NCI-H2029 (cell line): ENCODE data around the gene SEMA5A.

Experiments used
- DNase-seq: peaks from one replicate; lab custom pipeline; 2025; lab: John Stamatoyannopoulos, UW

SEMA5A gene

DNA sequence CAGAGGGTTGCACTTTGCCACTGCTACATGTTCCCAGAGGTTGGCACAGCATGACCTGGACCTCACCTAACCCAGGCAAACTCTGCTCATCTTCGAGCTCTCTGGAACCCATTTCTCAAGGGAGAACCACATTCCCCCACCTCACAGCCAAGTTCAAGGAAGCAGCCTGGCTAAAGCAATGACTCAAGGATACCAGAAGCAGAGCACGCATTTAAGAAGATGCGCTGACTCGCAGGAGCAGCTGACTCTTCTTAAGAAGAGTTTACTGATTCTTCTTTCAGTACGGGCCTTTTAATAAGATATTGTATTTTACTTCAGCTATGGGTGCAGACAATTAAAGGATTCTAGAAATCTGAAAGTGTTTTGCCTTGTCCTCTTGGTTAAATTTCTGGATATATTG lies 4.1 kb upstream of the SEMA5A start:
- no peak for DNase-seq

DNA sequence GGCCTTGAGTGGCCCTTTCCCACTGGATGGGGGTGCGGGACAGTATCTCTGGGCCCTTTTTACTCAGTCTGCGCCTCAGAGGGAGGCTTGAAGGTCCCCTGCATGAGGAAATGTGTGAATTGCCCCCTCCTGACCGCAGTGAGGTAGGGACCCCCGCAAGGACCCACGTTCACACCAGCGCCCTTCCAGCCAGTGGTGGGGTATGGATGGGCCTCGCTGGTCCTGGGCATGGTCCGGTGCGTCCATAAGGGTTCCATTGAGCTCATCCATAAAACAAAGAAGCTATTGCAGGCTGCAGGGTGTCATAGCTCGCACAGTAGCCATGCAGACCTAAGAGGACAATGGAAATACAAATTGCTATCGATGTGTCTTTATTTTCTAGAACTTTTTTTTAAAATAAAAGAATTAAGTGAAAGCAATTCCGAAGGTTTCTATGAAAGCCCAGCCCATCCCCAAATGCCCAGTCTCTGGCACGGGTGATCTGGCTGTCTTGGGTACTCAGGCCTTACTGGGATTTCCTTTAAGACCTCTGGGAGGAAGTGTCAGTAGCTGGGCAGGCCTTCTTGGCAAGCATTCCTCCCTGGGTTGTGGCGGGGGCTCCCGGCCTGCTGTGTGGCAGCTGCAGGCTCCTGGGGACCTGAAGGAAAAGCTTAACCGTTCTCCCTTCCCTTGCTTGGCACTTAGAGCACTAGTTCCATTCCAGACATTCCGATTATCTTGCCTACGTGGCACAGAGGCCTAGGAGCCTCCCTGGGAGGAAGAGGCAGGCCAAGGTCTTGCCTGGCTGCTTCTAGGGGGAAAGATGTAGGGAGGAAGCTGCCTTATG lies 1.5 kb upstream of the SEMA5A start:
- DNase-seq, result no peak

DNA sequence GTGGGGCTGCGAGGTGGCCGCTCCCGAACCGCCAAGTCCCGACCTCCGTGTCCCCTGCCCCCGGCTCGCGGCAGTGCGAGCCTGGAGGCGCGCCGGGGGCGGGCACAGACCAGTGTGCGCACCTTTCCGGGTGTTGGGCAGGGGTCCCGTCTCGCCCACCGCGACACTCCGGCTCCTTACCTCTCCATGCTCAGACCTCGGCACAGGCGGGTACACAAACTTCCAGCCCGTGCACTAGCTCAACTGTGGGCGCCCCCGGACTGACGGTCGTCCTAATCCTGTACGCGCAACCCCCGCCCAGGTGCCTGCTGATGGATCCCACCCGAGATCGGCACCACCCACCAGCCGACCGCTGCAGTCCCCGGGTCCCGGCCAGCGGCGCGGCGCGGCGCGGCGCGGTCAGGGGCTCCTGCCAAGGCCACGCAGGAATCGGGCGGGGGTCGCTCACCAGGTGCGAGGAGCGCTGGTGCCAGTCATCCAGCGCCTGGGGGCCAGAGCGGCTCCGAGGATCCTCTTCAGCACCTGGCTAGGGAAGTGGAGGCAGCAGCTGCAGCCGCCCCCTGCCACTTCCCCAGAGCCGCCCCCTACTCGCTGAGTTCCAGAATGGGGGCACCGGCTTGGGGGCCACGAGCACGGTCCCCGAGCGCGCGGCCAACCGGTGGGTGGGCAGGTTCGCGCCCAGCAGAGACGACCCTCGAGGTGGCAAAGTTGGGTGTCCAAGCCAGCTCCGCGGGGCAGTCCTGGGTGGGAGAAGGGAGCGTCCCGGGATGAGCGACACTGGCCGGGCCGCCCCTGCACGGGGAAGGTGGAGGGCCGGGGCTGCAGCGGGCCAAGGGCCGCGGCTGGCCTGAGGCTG lies 511 bp downstream of the SEMA5A start:
- no peak for DNase-seq

DNA sequence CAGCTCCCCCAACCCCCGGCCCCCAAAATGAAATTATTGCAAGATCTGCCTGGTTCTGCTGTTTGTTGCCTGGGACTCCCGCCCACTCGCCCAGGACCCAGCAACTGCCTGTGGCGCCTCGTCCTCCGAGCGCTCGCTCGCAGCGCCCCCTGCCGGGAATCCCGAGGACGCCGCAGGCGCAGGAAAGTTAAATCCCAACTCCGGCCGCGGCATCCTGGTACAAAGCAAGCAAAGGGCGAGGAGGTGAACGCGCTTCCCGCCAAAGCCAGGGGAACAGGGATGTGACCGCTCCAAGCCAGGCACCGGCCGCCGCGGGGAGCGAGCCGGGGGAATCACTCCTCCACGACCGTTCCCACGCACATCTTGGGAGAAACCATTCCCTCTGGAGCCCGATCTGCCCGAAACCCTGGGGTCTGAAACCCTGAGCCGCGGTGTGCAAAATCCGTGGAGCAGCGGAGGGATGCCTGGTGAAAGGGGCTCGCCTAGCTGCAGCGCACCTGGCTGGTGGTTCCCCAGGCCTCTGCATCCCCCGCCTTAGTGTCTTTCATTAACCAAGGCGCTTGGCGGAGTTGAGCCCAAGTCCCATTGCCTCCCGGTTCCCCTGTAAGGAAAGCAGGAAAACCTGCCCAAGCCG lies 1.3 kb downstream of the SEMA5A start:
- DNase-seq, result peak; percentile 49

DNA sequence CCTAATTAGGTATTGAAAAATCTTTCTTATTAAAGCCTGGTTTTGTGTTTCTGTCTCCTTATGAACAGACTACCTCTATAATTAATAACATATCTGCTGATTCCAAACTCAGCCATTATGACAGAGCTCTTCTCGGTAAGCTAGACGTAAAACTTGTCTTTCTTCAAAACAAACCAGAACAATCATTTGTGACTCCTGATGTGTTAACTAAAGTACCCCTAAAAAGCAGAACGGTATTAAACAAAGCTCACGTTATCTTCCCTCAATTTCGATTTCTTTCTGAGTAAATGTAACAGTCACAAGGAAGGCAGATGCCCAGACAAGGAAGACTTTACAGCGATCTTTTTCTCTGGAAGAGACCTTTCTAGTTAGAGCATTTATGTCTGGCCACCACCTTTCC lies 1.8 kb downstream of the SEMA5A start:
- no peak for DNase-seq

DNA sequence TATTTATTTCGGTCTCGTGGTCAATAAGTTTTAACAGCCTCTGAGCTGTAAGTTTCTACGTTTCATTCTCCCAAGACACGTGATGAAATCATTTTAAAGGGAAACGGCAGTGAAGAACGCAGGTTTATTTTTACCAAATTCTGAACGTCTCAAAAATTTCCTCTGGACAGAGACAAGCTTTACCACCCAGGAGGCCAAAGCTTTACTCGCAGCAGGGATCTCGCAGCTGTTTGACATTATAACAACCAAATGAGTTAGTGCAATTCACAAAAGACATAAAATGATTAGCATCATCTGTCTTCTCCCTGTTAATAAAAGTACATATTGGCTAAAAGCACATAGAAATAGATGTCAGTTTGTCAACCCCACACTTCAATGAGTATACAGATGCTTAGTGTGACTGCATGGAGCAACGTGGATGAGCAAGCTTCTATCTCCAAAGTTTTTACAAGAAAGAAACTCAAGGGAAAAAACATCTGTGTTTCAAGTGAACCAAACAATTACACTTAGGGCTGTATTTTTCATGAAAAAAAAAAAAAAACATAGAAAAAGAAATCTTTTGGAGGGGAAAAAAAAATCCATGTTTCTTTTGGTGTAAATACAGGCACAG lies 2.5 kb downstream of the SEMA5A start:
- DNase-seq, result no peak

DNA sequence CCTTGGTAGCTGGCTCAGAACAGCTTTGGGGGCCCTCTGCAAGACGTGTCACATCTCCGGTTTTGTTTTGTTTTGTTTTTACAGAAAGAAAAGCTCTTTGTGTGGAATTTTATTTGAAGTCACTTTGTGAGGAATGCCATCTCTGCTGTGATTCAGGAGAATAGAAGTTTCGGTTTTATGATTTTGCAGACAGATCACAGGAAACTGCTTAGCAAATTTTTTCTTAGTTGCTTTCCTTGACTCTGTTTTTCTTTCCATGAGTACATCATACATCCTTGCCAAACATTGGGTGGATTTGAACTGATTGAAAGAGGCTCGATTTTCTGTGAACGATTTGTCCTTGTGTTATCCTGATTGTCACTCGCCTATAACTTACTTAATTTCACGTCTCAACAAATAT lies 5.1 kb downstream of the SEMA5A start:
- no peak for DNase-seq

DNA sequence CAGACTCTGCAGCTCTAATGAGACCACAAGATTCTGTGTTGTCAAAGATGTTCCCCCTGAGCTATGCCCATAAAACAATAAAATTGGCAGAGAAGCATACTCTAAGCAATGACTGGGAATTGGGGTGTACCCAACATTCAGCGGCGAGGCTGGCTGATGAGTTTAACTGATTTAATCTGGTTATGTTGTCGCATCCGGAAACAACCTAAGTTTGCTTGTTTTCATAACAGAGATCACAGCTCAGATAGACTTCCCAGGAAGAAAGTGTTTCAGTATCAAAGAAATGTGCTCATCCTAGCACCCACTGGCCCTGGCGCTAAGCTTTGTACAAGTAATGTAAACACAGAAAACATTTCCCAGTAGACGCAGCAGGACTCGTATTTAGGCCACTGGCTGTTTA lies 7.4 kb downstream of the SEMA5A start:
- DNase-seq, result no peak

DNA sequence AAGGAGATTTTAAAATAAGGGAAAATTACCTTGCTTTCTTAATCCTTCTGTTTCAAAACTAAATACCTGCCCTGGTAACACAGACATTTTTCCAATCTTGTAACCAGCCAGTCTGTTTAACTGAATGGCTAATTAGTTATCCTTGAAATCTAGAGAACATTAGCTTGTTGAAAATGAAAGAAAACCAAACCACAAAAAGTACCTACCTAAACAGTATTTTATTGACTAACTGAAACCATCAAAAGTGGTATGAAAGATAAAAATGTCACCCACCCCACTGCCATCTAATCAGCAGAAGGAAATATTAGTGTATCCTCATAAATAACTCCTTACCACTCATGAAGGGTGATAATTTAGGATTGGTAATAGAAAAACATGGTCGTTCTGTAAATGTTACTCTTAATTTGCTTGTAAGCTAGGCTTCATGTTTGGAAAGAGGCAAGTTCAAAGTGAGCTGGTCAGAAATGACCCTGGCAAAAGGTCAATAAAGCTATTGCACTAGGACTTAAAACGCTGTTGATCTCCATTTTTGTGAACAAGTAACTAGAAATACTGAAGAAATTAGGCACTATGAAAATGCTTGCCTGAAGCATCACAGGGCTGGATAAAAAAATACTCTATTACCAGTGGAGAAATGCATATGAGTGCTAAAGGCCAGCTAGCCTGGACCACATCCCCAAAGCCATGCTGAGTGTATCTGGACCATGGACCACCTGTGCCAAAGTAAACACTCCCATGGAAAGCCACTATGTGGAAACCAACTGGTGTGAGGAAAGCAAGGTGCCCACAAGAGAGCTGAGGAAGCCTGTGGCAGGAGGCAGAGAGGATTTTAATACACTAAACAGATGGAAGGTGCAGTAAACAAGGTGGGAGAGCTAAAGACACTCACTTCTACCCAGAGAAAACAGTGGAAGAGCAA lies 8.4 kb downstream of the SEMA5A start:
- no peak for DNase-seq

DNA sequence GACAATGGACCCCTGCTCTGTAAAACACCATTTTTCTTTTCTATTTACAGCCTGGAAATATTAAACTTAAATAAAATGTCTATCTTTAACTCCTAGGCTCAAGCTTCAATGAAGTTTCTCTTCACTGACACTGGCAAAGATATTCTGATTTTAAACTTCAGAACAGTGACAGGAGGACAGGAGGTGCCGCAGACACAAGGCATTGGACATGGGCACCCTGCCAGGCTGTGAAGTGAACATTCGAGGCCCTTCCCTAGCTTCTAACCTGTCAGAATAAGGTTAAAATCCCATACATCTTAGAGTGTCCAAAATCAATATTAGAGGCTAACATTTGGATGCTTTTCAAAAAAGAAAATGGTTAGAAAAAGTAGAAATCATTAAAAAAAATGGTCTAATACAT lies 9.2 kb downstream of the SEMA5A start:
- no peak for DNase-seq

DNA sequence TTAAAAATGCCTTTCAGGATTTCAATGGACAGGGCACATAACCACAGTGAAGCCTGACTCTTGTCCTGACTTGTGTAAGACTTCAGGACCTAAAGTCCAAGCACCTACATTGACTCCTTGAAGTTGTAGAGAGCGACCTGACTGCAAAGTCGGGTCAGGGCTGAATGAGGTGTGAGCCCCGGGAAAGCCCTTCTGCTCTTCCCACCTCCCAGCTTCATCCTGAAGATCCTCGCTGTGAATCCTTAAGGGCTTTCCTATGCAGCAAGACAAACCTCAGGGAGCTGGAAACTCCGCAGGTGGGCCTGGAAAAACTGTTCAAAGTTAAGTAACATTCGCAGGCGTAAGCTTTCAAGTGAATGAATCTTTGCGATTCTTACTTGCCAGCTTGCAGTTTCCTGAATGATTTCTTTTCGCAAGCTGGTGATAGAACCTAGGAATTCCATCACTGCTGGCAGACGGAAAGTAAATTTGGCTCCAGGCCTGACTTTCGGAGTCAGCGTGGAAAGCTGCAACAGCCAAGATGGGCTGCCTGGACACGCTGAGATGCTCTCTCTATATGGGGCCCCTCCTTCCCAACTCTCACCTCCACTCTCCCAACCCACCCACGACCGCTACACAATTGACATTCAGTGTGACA lies 10.9 kb downstream of the SEMA5A start:
- no peak for DNase-seq

DNA sequence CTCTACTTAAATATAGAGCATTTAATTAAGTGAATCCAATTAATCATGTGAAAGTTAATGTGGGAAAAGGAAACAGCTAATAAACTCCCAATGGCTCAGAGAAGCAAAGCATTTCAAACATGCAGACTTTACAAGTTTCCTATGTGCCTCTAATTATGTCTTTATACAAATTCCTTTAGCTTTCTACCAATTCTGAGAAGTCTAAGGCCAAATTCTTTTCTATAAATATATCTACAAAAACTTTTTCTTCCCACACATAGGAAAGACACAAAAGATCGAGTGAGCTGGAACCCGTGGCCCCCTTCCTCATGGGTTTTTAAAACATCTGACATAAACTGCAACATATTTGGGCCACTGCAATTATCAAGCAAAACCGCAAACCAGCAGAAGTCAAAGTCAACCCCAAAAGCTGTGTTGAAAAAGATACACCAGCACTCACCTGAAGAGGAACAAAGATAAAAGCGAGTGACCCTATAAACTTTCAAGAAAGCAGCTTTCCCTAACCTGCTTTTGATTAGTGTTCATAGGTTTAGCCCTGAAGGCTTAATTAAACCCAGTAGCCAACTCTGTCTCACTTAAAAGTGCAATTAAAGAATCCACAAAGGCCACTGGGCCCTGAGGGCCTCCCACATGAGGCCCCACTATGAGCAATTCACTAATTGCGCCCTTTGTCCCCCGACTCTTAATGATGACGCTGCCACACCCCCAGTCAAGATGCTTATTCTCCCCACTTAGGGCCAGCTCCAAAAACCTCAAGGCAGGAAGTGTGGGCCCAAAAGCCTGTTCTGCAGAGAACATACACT lies 12.1 kb downstream of the SEMA5A start:
- DNase-seq, result no peak

DNA sequence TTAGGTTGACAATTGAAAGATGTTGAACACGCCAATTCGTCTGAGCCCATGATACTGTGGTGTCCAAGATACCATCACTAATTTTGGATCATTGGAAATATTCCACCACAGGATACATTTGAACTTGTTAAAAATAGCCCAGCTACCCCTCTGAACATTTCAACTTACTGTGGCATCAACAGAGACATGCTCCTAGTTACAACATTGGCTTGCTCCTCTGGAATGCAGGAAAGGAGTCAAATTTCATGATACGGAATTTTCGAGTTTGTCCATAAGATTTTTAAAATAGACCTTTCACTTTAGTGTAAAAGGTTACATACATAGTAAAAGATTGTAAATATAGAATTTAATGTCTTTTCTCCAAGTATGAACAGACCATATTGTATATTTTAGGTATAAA lies 12.8 kb downstream of the SEMA5A start:
- DNase-seq, result no peak

DNA sequence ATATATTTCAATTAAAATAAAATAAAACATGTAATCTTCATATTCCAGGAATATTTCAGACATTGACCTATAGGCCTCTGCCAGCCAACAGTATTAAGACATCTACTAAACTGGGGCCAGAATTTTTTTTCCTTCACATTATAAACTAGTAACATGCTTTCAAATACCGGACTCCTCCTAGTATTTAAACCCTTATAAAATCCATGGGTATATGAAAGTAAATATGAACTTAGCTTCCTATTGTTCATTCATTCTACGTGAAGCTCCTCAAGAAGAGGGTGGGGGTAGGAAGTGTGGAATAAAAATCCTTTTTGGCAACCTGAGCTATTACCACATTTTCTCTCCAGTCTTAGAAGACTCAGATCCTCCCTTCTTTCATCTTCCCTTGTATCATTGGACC lies 16.4 kb downstream of the SEMA5A start:
- DNase-seq, result no peak

DNA sequence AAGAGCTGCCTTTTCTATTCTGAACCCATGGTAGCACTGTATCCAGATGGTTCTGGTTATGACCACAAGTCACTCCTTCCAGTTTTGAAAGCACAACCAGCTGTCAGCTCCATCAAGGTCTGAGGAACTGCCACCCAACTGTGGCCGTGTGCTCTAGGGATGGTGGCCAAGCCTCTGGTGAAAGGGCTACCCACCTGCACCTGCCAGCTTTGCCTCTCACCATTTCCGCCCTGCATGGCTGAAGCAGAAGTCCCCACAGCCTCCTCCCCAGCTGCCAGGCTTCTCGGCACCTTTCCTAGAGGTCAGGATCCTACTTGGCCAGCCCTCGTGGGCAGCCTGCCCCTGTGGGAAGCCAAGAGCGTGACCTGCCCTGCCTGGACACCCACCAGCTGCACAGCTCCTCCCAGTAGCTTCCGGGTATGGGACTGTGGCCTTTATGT lies 16.8 kb downstream of the SEMA5A start:
- DNase-seq, result no peak

DNA sequence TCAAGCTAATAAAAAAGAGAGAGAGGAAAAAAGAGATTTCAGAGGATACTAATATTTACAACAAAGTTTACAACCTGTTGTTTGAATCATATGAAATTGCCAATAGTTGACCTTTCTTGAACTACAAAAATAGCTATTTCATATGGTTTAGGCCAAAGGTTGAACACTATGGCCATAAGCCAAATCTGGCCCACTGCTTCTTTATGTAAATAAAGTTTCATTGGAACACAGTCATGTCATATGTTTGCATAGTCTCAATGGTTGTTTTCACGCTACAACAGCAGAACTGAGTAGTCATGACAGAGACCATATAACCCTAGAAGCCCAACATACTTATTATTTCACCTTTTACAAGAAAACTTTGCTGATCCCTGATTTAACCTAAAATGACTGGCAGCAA lies 20.9 kb downstream of the SEMA5A start:
- peak; percentile 15 for DNase-seq

DNA sequence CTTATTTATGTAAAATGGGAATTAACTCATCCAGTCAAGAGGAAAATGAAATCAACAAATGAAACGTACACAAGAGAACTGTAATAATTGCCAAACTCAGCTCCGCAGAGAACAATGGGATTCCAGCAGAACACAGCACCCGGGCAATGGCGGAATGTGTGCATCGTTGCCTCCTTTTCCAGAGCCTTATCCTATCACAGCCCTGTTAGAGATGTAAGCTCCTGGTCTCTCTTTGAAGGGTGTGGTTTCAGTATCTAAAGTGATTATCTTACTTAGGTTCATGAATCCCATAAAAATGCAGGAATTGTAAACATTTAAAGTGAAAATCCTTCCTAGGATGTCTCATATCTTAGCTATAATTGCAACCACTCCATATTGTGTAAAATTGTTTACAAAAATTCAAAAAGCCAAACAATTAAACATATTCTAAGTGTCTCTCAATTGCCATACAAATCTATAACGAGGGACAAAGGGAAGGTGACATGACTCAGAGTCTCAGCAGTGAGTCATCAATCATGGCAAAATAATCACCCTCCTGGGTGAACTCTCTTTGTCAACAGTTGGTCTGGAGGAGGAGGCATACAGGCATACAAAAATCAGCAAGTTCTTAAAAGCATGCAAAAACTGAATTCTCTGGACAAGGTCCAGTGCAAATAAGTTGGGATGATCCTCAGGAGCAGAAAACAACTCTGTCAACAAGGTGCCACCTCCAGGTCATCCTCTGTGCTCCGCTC lies 22.6 kb downstream of the SEMA5A start:
- DNase-seq, result no peak

DNA sequence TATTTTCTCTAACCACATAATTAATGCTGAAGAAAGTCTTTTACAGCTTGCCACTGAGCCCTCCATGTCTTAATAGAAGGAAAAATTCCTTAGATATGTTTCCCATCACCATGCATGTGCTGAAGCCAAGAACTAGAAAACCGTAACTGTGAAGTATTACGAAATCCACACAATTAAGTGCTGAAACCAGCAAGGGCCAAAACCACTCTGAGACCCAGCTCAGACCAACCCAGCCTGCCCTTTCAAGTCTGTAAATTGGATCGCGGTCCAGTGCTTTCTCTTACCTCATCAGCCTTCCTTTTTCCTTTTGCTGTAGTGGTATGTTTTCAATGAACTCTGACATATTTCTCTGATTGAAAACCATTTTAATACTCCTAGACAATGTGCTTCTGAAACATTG lies 26.3 kb downstream of the SEMA5A start:
- no peak for DNase-seq

DNA sequence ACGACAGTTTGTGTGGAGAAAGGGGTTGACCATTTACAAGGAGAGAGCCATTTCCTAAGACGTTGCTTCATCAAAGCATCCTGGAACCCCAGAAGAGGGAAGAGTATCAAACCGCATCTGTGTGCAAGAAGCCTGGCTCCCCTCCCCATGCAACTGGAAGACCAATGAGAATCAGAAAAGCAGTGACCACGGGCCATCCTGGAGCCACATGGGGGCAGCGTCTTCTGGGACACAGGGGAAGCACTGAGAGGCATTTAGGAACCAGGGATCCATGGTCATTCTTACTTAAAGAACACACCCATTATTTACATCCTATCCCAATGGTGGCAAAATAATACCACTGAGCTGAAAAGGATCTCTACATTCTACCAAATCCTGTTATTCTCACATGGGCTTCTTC lies 29.3 kb downstream of the SEMA5A start:
- no peak for DNase-seq
